Tibial nerve (tissue), 4 donors: Measurements from ENCODE around the gene INO80B. TPM values are rescaled to one million over a fixed set of nuclear protein-coding genes. Genes with fewer than 3 reads are reported as not detected.

Experiments
- DNase-seq, 2 donors: peaks; one replicate each; pipeline ENCODE4 v3.0.0-alpha.2; 2019; ENCODE audit warnings: low spot score in 2 of 2
- H3K27ac ChIP-seq, 4 donors: fragments of 200-600 bp; sonication (generic) in 3 of 4; one replicate each; pipeline ENCODE4 v1.5.1; 2017 to 2019; ENCODE audit warnings: mild to moderate bottlenecking in 1 of 4
- H3K27me3 ChIP-seq, 2 donors: fragments of 200-600 bp; sonication (generic) in 1 of 2; one replicate each; pipeline versions ENCODE4 v1.5.1 to v1.6.0; 2017 to 2019
- H3K36me3 ChIP-seq, 3 donors: fragments of 200-600 bp; sonication (generic); one replicate each; pipeline ENCODE4 v1.5.1; 2018 to 2019
- H3K4me1 ChIP-seq, 4 donors: fragments of 200-600 bp; sonication (generic) in 3 of 4; one replicate each; pipeline ENCODE4 v1.5.1; 2017 to 2019
- H3K4me3 ChIP-seq, 4 donors: fragments of 200-600 bp; sonication (generic) in 3 of 4; one replicate each; pipeline ENCODE4 v1.5.1; 2017 to 2019; ENCODE audit warnings: mild to moderate bottlenecking in 1 of 4, moderate library complexity in 1 of 4
- H3K9me3 ChIP-seq, 4 donors: fragments of 200-600 bp; sonication (generic) in 3 of 4; one replicate each; pipeline ENCODE4 v1.5.1; 2017 to 2019
- CTCF ChIP-seq, 5 experiments: fragments of 200-600 bp in 3 of 5; fragments of 450-650 bp in 2 of 5; sonication (generic) in 3 of 5; IDR thresholded peaks; one replicate each; pipeline ENCODE4 v1.5.1; 2016 to 2019; ENCODE audit warnings: antibody characterized with exemption in 5 of 5, mild to moderate bottlenecking in 3 of 5, moderate library complexity in 2 of 5
- EP300 ChIP-seq, 2 donors: sonication (generic); formaldehyde crosslinking; IDR thresholded peaks; one replicate each; pipeline ENCODE4 v1.6.1; 2017; ENCODE audit warnings: antibody characterized with exemption in 2 of 2, mild to moderate bottlenecking in 1 of 2
- POLR2A ChIP-seq, 2 donors: fragments of 450-650 bp; IDR thresholded peaks; one replicate each; pipeline ENCODE4 v1.6.1; 2017; ENCODE audit warnings: antibody characterized with exemption in 2 of 2, mild to moderate bottlenecking in 2 of 2, moderate library complexity in 2 of 2
- WGBS, 2 donors: methylation state at CpG; one replicate each; pipeline ENCODE4 v1.1.5; 2018; 5-methylcytosine and 5-hydroxymethylcytosine counted together
- total RNA-seq, 4 donors: library from RNA; depleted of rRNA; stranded (reverse); fragments of >200 nt; gene quantifications; one replicate each; pipeline ENCODE4 v1.1.0, GENCODE V29; 2016

The INO80B gene
- total RNA-seq, 4 donors from 2014 or later: 15.1 to 40.6 (median 27.5) TPM

- H3K4me1 ChIP-seq: peaks cover 0 to 13% (median 10%) of the 10 kb centered on the region in 4 donors
- no peak overlapping the region for H3K4me3 ChIP-seq
- DNase-seq: no peak
- no peaks in the 10 kb centered on the region for H3K9me3 ChIP-seq
- H3K27ac ChIP-seq: no peak overlapping the region
- peaks cover 0 to 18% of the 10 kb centered on the region in 2 donors for H3K27me3 ChIP-seq
- 84 to 98% methylated on average over 3 of the region's 3 CpGs for WGBS, 2 donors
- H3K36me3 ChIP-seq: peaks cover 0 to 62% (median 21%) of the 10 kb centered on the region in 3 donors
- no peak for TF ChIP-seq CTCF (IDR thresholded peaks at IDR 0.05)
- no peak for TF ChIP-seq POLR2A (IDR thresholded peaks at IDR 0.05)
- no peak for TF ChIP-seq EP300 (IDR thresholded peaks at IDR 0.05)
Observed at GRCh38 chr2:74493546-74493945, 38.7 kb downstream of the INO80B start.

- peaks cover 0 to 37% of the 10 kb centered on the region in 2 donors for H3K27me3 ChIP-seq
- no peak for DNase-seq
- TF ChIP-seq EP300 (IDR thresholded peaks at IDR 0.05) (no peak), CTCF (IDR thresholded peaks at IDR 0.05) (no peak), POLR2A (IDR thresholded peaks at IDR 0.05) (no peak)
- H3K4me3 ChIP-seq: no peak overlapping the region
- H3K27ac ChIP-seq: no peak overlapping the region
- H3K4me1 ChIP-seq: peaks cover 0 to 27% (median 23%) of the 10 kb centered on the region in 4 donors
- no peaks in the 10 kb centered on the region for H3K9me3 ChIP-seq
- WGBS, 2 donors: 80 to 85% methylated on average over 1 of the region's 1 CpG
- peaks cover 0 to 43% (median 21%) of the 10 kb centered on the region in 3 donors for H3K36me3 ChIP-seq
Observed at GRCh38 chr2:74495440-74495839, 40.6 kb downstream of the INO80B start.

GRCh38 chr2:74496997-74497776, 42.3 kb downstream of the INO80B start:
- Histone ChIP-seq H3K27me3 (peaks cover 0 to 53% of the 10 kb centered on the region in 2 donors), H3K27ac (no peak overlapping the region), H3K9me3 (no peaks in the 10 kb centered on the region), H3K4me3 (peak overlapping the region in 2 of 4 donors; percentile 18 to 43), H3K4me1 (peaks cover 0 to 35% (median 23%) of the 10 kb centered on the region in 4 donors), H3K36me3 (peaks cover 0 to 25% (median 12%) of the 10 kb centered on the region in 3 donors)
- 44 to 47% methylated on average over 19 of the region's 19 CpGs for WGBS, 2 donors
- TF ChIP-seq CTCF (IDR thresholded peaks at IDR 0.05) (no peak), POLR2A (IDR thresholded peaks at IDR 0.05) (no peak), EP300 (IDR thresholded peaks at IDR 0.05) (no peak)
- no peak for DNase-seq

GRCh38 chr2:74497777-74498499, 43.1 kb downstream of the INO80B start:
- Histone ChIP-seq H3K27me3 (peaks cover 0 to 56% of the 10 kb centered on the region in 2 donors), H3K4me3 (peak overlapping the region; percentile 5 to 43 (median 26))

More at GRCh38 chr2:74497777-74498499, 43.1 kb downstream of the INO80B start:
- 2 to 4% methylated on average over 28 to 61 of the region's 61 CpGs for WGBS, 2 donors
- Histone ChIP-seq H3K36me3 (peaks cover 0 to 18% (median 4%) of the 10 kb centered on the region in 3 donors), H3K27ac (no peak overlapping the region), H3K9me3 (no peaks in the 10 kb centered on the region), H3K4me1 (peaks cover 0 to 43% (median 23%) of the 10 kb centered on the region in 4 donors)
- no peak for DNase-seq
- TF ChIP-seq EP300 (IDR thresholded peaks at IDR 0.05): no peak
- TF ChIP-seq CTCF (IDR thresholded peaks at IDR 0.05): no peak
- TF ChIP-seq POLR2A (IDR thresholded peaks at IDR 0.05): no peak
